ENCODE results near the gene EPHA5. TPM values are rescaled to one million over a fixed set of nuclear protein-coding genes. Genes with fewer than 3 reads are reported as not detected.

Gene EPHA5
- total and polyA plus RNA-seq, 2 experiments from 2014 or later: 0.15 TPM; not detected in 1

DNA sequence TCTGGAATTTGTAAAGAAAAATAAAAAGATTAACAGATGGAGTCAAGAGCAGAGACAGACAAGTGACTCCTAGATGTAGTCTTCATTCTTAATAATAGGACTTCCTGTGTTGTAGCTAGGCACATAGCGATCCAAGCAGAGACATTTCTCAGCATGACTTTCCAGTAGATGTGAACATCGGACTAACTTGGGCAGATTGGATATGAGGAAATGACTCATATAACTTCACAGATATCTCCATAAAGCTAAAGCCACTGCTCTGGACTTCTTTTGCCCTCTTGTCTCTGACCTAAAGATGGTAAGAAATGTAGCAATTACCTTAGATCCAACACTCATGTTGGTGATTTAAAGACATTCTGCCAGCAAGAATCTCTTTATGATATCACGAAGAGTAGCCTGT, 131.7 kb downstream of the EPHA5 start:
- no peaks in the 10 kb centered on the region for H3K9me3 ChIP-seq (ENCODE audit: low read depth)

DNA sequence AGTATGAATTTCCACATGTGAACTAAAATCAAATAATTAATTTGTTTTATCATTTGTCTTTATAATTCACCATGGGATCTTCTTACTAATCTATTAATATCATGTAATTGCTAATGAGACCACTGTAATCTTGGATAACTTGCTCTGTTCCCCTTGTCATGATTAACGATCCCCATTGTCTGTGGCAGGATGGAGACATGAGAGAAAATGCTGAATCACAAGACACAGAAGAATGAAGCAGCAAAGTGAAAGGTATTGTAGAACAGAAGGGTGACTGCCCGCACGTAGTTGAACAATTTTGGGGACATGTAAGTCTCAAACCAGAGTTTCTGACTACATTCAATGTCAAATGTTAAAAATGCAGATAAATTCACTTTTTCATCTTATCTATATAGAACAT, 135.2 kb downstream of the EPHA5 start:
- no peaks in the 10 kb centered on the region for H3K4me1 ChIP-seq (ENCODE audit: low read depth)
- no peak overlapping the region for H3K4me3 ChIP-seq
- no peaks in the 10 kb centered on the region for H3K9me3 ChIP-seq (ENCODE audit: low read depth)
- H3K27ac ChIP-seq: no peak overlapping the region
- no peaks in the 10 kb centered on the region for H3K36me3 ChIP-seq
- TF ChIP-seq, protein P1, sequence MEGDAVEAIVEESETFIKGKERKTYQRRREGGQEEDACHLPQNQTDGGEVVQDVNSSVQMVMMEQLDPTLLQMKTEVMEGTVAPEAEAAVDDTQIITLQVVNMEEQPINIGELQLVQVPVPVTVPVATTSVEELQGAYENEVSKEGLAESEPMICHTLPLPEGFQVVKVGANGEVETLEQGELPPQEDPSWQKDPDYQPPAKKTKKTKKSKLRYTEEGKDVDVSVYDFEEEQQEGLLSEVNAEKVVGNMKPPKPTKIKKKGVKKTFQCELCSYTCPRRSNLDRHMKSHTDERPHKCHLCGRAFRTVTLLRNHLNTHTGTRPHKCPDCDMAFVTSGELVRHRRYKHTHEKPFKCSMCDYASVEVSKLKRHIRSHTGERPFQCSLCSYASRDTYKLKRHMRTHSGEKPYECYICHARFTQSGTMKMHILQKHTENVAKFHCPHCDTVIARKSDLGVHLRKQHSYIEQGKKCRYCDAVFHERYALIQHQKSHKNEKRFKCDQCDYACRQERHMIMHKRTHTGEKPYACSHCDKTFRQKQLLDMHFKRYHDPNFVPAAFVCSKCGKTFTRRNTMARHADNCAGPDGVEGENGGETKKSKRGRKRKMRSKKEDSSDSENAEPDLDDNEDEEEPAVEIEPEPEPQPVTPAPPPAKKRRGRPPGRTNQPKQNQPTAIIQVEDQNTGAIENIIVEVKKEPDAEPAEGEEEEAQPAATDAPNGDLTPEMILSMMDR (IDR thresholded peaks at IDR 0.05; ENCODE audit: low read depth, low read length): no peak
- no peak for DNase-seq (ENCODE audit: low read depth in 1 of 2, low spot score in 1 of 2)
- no peaks in the 10 kb centered on the region for H3K27me3 ChIP-seq

More for the DNA sequence above, 131.7 kb downstream of the EPHA5 start:
- H3K36me3 ChIP-seq: no peaks in the 10 kb centered on the region
- H3K27ac ChIP-seq: no peak overlapping the region
- TF ChIP-seq, protein P1 (IDR thresholded peaks at IDR 0.05; ENCODE audit: low read depth, low read length): no peak
- H3K27me3 ChIP-seq: no peaks in the 10 kb centered on the region
- peak in 1 of 2 donors; percentile 44 for DNase-seq (ENCODE audit: low read depth in 1 of 2, low spot score in 1 of 2)
- H3K4me1 ChIP-seq (ENCODE audit: low read depth): no peaks in the 10 kb centered on the region
- no peak overlapping the region for H3K4me3 ChIP-seq

DNA sequence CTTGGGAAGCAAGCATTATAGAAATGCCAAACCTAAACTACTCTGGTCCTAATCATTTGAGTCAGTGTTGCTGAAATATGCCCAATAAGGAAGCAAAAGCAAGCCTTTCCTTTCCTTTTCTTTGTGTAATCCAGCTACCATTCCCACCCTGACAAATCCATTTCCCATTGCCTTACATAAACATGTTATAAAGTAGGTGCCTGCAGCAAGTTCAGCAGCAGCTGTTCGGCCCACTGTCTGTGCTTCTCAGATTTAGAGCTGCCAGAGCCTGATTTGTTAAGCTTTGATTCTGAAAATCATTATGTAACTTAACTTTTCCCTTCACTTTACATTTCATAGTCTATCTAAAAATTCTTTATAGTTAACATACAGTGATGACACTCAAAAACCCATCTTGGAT, 148.6 kb downstream of the EPHA5 start:
- Histone ChIP-seq H3K27me3 (no peaks in the 10 kb centered on the region), H3K4me3 (no peak overlapping the region), H3K27ac (no peak overlapping the region), H3K9me3 (ENCODE audit: low read depth) (no peaks in the 10 kb centered on the region), H3K4me1 (ENCODE audit: low read depth) (no peaks in the 10 kb centered on the region), H3K36me3 (no peaks in the 10 kb centered on the region)
- TF ChIP-seq, protein P1 (IDR thresholded peaks at IDR 0.05; ENCODE audit: low read depth, low read length): no peak
- DNase-seq (ENCODE audit: low read depth in 1 of 2, low spot score in 1 of 2): no peak

DNA sequence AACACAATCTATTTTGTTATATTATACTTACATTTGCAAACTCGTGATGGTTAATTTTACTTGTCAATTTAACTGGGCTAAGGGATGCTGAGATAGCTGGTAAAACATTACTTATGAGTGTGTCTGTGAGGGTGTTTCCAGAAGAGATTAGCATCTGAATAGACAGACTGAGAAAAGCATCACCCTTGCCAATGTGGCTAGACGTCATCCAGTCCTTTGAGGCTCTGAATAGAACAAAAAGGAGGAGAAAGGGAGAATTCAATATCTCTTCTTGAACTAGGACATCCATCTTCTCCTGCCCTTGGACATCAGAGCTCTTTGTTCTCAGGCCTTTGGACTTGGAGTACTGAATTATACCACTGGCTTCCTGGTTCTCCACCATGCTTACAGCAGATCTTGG, 154.6 kb downstream of the EPHA5 start:
- no peaks in the 10 kb centered on the region for H3K36me3 ChIP-seq
- H3K27me3 ChIP-seq: no peaks in the 10 kb centered on the region
- H3K4me1 ChIP-seq (ENCODE audit: low read depth): no peaks in the 10 kb centered on the region
- no peak for DNase-seq (ENCODE audit: low read depth in 1 of 2, low spot score in 1 of 2)
- H3K9me3 ChIP-seq (ENCODE audit: low read depth): no peaks in the 10 kb centered on the region
- no peak overlapping the region for H3K27ac ChIP-seq
- TF ChIP-seq, protein P1 (IDR thresholded peaks at IDR 0.05; ENCODE audit: low read depth, low read length): no peak
- H3K4me3 ChIP-seq: no peak overlapping the region

DNA sequence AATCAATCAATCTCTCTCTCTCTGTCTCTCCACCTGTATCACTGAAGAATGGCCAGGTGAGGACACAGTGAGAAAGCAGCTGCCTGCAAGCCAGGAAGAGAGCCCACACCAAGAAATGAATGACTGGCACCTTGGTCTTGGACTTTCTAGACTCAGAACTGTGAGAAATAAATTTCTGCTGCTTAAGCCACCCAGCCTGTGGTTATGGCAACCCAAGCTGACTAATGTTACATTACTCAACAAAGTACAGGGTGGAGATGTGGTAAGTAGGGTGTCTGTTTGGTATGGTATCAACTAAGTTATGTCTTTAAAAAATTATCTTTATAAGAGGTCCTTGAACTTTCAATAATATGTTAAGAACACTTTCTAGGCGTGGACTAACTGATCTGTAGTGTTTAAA, 159.3 kb downstream of the EPHA5 start:
- TF ChIP-seq, protein P1 (IDR thresholded peaks at IDR 0.05; ENCODE audit: low read depth, low read length): no peak
- H3K27ac ChIP-seq: no peak overlapping the region
- no peaks in the 10 kb centered on the region for H3K27me3 ChIP-seq
- no peaks in the 10 kb centered on the region for H3K36me3 ChIP-seq
- H3K4me1 ChIP-seq (ENCODE audit: low read depth): no peaks in the 10 kb centered on the region
- no peaks in the 10 kb centered on the region for H3K9me3 ChIP-seq (ENCODE audit: low read depth)
- DNase-seq (ENCODE audit: low read depth in 1 of 2, low spot score in 1 of 2): peak in 1 of 2 donors; percentile 63
- H3K4me3 ChIP-seq: no peak overlapping the region

DNA sequence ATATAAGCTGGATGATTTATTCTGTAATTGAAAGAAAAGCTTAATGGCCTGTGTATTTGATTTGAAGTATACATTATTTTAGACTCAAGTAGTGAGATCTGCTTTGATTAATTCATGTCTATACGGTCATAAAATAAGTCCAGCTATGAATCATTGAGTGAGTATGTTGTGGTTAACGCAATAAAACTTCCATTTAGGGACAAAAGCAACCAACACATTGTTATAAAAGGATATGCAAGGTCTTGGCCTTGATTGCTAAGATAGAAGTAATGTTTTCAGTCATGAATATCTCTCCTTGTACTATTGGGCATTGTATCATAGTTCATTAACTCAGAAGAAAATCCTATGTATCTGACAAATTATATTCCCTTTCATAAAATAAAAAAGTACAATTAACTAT, 162.1 kb downstream of the EPHA5 start:
- peak in 1 of 2 donors; percentile 67 for DNase-seq (ENCODE audit: low read depth in 1 of 2, low spot score in 1 of 2)
- Histone ChIP-seq H3K27ac (no peak overlapping the region), H3K36me3 (no peaks in the 10 kb centered on the region), H3K27me3 (no peaks in the 10 kb centered on the region), H3K4me1 (ENCODE audit: low read depth) (no peaks in the 10 kb centered on the region), H3K9me3 (ENCODE audit: low read depth) (no peaks in the 10 kb centered on the region), H3K4me3 (no peak overlapping the region)
- TF ChIP-seq, protein P1 (IDR thresholded peaks at IDR 0.05; ENCODE audit: low read depth, low read length): no peak
